NCI-H1930 (cell line): Measurements from ENCODE around the gene INS.

ENCODE experiments used
- DNase-seq, 2 experiments: peaks; one replicate each; lab custom pipeline; 2025; lab: John Stamatoyannopoulos, UW

Gene INS

DNA sequence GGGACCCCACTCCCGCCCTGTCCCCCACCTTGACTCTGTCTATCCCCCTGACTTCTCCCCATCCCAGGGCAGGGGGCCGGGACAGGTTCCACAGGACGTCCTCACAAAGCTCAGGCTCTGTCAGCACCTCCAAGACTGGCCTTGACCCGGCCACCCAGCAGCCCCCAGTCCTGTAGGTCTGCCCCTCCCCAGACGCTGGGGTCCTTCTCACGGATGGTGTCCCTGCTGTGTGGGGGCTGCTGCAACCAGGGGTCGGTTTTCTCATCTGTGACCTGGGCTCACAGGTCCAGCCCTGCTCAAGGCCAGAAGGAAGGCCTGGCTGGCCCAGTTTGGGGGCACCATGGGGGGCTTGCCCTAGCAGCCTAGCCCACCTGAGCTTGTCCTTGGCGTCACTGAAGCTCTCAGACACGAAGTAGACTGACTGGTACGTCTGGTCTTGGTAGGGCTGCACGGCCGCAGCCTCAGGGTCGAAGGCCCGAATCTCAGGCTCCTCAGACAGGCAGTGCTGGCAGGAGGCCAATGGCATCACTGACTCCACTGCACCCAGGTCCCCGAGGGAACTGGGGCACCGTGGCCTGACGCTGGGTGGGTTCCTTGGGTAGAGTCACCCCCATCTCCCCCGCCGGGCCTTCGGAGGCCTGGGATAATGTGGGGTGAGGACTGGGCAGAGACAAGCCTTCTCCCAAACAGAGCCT, 4.0 kb upstream of the INS start:
- DNase-seq, result no peak

DNA sequence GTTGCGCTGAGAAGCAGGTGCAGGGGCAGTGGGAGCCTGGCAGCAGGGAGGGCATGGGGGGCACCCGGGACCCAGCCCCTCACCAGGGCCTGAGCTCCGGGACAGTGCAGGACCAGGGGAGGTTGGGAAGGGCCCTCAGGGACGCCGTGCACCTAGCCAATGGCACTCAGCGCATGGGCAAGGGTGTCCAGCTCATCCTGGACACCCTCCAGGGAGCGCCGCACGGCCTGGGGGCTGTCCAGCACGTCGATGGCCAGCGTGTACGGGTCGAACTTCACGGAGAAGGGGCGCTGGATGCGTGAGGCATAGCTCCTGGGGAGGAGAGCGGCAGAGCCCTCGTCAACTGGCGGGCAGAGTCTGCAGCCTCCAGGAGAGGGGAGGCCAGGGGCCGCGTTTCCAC, 3.1 kb upstream of the INS start:
- DNase-seq, result no peak

DNA sequence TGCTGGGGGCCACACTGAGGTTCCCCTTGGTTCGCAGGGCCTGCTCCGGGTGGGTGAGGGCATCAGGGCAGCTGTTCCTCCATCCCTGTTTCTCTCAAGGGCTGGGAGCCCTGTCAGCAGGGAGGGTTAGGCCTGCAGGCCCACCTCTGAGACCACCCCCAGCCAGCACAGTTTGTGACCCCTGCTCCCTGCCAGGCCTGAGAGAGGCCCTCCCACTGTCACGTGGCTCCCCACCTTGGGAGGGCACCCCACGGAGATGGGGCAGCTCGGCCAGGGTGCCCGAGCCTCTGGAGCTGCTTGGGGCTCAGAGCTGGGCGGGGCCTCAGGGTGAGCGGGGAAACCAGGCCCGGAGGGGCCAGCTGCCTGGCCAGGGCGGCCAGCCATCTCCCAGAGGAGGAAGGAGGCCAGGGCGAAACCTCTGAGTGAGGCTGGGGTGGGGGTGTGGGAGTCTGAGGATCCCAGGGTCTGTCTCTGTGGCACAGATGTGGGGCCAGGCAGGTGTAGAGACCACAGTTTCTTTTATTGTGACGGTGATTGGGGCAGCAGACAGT, 2.5 kb upstream of the INS start:
- DNase-seq, result no peak

DNA sequence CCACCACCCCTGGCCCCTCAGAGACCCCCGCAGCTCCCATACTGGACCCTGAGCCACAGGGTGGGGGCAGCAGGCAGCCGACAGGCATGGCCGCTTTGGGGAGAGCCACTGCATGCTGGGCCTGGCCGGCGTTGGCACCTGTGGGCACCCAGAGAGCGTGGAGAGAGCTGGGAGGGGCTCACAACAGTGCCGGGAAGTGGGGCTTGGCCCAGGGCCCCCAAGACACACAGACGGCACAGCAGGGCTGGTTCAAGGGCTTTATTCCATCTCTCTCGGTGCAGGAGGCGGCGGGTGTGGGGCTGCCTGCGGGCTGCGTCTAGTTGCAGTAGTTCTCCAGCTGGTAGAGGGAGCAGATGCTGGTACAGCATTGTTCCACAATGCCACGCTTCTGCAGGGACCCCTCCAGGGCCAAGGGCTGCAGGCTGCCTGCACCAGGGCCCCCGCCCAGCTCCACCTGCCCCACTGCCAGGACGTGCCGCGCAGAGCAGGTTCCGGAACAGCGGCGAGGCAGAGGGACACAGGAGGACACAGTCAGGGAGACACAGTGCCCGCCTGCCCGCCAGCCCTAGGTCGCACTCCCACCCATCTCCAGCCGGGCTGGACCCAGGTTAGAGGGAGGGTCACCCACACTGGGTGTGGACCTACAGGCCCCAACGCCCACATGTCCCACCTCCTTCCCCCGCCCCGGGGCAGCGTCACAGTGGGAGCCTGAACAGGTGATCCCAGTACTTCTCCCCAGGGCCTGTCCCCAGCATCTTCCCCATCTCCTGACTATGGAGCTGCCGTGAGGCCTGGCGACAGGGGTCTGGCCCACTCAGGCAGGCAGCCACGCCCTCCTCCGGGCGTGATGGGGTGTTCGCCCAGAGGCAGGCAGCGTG, 1.2 kb downstream of the INS start:
- DNase-seq, result no peak

DNA sequence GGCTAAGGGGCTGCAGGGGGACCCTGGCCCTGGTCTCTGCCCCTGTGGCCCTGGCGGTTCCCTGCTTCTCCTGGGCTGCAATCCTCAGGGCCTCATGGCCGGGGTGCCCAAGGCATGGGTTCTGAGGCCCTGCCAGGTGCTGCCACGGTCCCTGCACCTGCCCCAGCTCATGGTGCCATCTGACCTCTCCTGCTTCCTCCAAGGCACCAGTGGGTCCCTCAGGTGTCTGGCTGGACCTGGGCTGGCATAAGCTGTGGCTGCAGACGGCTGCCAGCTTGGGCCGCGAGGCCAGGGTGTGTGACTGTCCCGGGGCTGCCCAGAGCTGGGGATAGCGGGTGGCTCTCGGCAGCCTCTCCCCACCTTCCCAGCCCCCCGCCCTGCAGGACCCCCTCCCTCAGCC, 2.0 kb downstream of the INS start:
- no peak for DNase-seq

DNA sequence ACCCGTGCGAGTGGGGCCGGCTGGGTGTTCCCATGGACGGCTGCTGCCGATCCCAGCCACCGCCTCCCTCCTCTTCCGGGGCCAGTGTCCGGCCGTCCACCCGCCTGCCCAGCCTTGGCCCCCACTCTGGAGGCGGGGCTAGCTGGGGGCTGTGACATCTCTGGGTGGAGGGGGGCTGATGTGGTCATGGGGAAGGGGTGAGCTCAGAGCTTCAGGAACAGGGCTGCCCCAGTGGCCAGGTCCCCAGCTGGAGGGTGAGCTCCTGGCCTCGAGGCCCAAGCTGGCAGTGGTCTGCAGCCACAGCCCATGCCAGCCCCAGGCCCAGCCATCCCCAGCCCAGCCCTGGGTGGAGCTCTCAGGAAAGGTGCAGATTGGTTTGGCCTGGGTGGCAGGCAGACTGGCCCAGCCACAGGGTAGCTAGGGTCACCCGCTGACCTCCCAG, 2.7 kb downstream of the INS start:
- no peak for DNase-seq

DNA sequence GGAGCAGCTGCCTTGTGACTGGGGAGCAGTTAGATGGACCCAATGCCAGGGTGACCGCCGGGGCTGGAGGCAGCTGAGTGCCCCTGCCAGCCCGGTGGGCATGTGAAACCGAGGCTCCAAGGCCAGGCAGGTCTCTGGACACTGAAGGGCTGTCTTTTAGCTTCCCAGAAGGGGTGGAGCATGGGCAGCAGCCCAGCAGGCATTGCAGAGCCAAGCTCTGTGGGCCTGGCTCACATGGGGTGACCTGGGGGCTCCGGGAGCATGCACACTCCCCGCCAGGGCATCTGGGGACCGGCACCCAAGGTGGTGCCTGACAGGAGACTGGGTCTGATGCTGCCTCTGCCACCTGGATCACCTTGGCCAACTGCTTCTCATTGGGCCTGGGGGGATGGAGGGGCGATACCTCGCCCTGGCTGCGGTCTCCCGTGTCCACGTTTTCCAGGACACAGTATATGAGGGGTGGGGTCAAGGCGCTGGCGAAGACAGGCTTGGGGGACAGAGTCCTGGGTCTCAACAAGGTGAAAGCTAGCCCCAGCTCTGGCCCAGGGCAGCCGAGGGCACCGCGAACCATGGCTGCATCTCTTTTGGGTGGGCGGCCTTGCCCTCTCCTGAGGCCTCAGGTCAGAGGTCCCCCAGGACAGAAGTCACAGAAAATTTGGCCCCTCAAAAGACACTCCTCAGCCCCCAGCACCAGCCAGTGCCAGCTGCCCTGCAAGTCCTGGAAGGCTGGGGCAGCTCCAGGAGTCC, 3.5 kb downstream of the INS start:
- no peak for DNase-seq

DNA sequence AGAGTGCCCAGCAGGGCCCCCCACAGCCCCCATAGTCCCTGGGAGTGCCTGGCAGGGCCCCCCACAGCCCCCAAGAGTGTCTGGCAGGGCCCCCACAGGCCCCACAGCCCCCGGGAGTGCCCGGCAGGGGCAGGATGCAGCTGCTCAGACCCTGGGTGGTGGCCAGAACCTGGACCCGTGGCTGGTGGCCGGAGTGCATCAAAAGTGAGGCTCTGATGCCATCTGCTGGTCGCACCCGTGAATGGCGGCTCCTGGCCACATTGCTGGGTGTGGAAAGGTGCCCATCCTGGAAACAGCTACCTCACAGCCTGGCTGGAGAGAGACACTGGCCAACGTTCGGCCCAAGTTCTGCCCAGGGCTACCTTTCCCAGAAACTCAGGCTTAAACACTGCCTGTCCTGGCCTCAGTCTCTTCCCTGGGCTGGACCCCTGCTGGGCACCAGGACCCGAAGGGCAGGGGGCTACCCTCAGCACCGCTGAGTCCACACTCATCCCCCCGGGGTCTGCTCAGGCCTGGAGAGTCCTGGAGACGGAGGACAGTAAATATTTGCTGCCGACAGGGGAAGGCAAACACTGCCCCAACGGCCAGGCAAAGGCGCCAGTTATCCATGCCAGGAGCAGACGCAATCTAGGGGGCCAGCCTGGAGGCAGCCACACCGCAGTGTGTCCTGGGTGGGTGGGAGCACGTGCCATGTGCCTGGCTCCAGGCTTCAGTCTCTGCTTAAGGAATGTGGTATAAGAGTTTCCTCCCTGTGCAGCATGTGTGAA, 4.4 kb downstream of the INS start:
- DNase-seq, result peak; percentile 57 to 60

DNA sequence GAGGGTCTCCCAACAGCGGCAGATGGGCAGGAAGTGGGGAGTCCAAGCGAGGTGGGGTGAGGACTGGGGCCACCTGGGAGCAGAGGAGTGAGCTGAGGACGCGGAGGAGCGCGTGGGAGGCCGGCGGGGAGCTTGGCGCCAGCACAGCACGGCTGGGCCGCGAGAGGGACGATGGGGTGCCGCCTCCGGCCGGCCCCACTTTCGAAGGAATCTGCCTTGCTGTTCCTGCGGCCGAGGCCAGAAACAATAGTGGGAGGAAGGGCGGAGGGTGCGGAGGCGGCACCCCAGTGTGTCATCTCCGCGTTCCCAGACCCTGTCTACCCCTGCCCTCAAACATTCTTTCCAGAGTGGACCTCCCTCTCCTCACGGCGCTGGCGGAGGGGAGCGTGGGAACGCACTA, 5.5 kb downstream of the INS start:
- DNase-seq, result no peak

DNA sequence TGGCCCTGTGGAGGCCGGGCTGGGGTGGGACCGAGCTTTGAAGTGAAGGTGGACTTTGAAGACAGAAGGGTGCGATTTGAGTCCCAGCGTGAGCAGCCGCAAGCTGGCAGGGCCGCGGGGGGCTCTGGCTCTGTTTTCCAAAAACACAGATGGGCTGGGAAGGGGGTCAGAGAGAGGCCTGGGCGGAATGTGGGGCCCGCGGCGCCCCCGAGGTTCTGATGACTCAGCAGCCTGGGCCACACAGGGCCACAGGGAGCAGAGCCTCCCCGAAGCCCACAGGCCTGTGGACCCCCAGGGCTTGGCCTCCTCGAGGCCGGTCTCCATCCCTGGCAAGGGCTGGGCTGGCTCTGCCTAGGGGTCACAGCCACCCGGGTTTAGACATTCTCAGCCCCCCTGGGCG, 6.1 kb downstream of the INS start:
- no peak for DNase-seq

DNA sequence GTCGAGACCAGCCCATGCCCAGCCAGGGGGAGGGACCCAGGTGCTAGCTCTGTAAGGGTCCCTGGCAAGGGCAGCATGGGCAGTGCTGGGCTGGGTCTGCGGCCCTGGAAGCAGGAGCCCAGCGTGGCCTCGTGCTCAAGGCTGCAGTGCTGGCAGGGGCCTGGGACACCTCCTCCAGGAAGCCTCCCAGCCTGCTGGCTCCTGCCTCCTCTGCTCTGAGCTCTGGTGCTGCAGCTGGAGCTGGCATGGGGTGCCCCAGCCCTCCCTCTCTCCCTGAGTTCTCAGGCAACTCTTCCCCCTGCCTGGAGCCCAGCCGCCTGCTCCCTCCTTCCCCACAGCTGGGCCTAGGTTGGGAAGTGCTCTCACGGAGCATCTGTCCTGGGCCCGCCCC, 6.8 kb downstream of the INS start:
- DNase-seq, result no peak

DNA sequence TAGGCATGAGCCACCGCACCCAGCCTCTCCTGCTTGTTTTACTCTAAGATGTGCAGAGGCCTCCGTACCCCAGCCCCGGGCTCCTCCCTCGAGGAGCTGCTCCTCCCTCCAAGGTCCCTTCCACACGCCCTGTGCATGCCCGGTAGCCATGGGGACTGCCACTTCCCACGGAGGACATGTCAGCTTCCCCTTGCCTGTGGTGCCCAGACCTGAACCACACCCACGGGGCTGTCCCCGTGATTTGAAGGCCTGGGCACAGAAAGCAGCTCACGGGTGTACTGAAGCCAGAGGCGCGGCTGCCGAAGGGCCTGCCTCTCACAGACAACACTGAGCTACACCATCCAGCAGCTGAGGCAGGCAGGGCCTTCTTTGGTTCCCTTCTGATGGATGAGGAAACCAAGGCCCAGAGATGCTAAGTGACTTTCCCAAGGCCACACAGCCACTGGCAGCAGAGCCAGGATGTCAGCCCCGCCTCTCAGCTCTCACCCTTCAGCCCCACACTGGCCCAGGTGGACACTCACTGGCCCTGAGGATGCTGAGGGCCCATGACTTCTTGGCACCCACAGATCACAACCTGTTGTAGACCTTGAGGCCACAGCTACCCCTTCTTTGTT, 7.3 kb downstream of the INS start:
- no peak for DNase-seq

DNA sequence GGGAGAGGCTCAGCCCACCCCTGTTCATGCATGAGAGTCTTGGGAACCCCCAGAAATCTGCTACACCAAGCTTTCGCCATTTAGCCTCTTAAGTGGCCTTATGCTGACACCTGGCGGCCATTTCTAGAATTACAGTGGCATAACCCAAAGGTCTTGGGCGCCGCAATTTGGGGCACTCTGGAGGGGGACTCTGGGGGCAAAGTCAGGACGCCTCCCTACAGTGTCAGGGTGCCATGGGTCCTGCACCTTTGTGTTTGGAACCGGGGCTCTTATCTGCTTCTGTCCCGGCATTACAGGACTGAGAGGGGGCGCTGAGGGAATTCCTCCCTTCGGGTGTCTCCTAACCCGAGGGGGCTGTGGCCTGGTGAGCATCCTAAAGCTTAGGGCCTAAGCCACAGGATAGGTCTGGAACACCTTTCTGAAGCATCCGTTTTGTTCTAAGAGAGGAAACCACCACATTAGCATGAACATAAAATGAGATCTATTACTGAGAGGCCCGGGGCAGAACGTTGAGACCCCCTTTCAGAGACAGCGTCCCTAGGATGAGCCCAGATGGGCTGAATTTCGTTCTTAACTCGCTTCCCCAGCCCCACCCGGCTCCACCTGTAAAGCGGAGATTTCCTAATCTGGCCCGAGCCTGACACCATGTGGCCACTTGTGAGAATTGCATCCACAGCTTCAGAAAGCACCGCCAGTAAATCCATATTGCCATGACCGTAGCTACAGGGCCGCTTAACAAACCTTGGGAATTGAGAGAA, 9.3 kb downstream of the INS start:
- DNase-seq, result peak; percentile 31 to 78

DNA sequence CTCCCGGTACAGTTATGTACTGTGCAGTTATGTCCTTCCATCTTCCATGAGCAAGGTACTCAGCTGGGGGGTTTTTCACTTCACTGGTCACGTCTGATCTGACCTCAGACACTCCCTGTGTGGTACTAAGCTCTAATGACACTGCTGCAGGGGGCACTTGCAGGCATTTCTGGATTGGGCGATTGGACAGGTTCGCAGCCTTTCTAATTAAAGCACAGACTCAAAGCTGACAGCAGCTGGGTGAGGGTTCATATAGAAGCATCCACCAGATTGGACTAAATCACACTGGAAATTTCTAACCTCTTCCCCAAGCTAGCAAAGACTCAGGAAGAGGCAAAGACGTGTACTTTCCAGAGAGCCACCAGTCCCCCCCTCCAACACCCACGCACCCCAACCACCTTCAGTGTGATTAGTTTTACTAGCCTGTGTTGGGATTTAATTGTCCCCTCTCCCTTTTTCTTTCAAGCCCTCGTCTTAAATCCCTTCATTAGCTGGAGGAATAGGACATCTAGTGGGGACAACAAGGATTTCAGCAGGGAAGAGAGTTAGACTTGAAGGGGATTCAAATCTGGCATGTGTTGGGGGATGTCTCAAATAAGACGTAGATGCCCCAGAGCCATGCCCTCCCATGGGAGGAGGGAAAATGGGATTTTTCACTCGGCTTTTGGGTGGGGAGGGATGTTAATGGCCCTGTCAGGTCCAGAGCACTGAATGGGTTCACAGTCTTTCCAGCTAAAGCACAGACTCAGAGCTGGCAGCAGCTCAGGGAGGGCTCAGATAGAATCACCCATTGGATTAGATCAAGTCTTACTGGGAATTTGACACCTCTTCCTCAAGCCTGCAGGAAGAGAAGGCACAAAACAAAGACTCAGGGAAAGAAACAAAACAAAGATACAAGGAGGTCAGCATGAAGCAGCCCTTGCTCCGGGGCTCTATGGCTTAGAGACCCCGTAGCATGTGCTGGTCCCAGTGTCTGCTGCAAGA, 10.9 kb downstream of the INS start:
- DNase-seq, result no peak

DNA sequence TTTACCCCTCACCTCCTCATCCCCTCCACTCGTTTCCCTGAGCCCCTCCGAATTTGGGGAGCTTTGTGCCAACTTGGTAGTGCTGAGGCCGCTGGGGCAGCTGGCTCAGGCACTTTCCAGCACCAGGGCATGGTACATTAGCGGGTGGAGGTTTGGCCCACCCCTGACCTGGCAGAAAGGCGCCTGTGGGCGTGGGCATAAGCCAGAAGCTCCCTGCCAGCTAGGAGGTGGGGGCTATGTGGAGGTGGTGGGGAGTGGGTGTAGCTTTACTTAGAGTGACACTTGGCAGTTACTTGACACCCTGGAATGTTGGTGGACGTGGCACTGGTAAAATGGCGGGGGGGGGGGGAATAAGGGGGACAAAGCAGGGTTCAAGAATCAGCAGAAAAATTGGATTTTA, 11.5 kb downstream of the INS start:
- DNase-seq, result no peak

DNA sequence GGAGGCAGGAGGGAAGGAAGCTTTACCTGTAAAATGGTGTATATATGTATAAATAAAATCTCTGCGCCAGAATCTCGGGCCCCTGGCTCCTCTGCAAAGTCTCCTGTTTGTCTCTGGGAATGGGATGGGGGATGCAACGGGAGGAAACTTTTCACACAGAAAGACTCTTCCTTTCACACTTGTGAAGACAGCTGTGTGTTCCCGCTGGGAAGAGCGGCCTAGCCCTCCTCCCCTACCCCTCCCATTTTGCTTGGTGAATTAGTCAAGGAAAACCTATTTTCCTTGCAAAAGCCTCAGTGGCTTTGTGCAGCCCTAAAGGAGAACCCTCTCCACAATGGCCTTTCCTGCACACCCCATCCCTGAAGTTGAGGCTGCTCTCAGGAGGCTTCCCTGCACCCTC, 12.4 kb downstream of the INS start:
- no peak for DNase-seq

DNA sequence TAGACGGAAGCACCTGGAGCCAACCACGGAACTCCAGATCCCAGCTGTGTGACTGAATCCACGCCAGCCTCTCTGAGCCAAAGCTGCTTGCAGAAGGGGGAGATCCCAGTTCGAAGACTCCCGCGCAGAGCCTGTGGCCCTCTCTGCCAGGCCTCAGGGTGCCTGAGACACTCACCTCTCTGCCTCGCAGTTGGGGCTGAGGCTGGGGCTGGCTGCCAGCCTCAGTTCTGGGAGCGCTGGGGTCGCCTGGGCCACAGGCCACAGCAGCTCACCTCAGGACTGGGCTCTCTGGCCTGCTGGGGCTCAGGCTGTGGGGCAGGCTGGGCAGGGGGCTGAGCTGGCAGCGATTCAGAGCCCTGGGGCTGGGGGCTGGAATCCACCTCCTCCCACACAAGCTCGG, 13.6 kb downstream of the INS start:
- DNase-seq, result no peak

DNA sequence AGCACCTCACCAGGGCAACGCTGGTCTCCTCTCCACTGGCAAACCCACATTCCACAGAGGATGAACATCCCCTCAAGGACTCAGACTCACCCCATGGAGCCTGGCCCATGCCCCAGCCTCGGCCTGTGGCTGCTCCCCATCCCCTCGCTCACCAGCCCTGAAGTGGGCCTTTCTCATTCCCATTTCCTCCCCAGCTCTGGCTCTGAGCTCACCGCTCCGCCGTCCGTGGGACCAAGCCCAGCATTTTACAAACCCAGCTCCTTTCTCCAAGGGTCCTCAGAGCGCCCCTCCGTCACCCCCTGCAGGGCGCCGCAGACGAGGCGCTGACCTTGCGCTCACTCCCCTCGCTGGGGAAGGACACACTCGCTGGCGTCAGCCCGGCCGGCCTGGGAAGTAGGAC, 15.0 kb downstream of the INS start:
- DNase-seq, result no peak

DNA sequence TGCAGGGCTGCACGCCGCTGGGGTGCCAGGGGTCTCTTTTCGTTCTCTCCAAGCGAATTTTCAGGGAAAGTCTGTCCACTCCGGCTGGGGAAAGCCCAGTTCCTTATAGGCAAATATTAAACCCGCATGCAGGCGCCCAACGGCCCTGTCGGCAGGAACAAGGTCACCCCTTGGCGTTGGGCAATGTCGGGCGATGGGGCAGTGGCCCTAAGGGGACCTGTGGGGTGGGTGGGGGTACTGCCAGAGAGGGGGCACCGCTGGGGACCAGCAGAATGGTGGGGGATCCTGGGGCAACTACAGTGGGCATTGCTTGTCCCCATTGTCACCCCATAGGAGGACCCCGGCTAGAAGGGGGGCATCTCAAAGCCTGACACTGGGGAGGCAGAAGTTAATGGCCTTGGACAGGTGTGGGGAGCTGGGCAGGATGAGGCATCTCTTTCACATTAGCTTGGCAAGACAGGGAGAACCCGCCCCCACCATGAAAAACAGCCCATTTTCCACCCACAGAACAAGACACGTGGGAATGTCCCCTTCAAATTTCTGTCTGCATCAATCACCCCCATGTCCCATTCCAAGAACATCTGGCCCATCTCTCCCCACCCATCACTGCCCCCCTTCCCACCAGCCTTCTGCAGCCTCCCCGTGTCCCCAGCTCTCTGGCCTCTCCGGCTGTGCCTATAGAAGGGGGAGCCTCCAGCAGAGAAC, 16.3 kb downstream of the INS start:
- no peak for DNase-seq
